Activated CD4-positive, alpha-beta memory T cell treated with anti-CD3 and anti-CD28 coated beads for 36 hours (primary cell): ENCODE measurements around the gene NFKBIE. TPM values are rescaled to one million over a fixed set of nuclear protein-coding genes. Genes with fewer than 3 reads are reported as not detected.

ENCODE experiments used
- CTCF ChIA-PET: fragments of 350-600 bp; sonication (Branson Sonifier 250); formaldehyde crosslinking; loops from one replicate; lab custom pipeline; 2021; ENCODE audit warnings: antibody characterized with exemption, inconsistent platforms; lab: Charles Lee
- POLR2A ChIA-PET: fragments of 350-600 bp; sonication (Branson Sonifier 250); formaldehyde crosslinking; loops from one replicate; lab custom pipeline; 2021; ENCODE audit warnings: antibody characterized with exemption; lab: Charles Lee
- DNase-seq: peaks from one replicate; pipeline ENCODE4 v3.0.0-alpha.2; 2020
- H3K27ac Mint-ChIP-seq: one replicate; pipeline ENCODE4 v1.8.0; 2021; ENCODE audit warnings: mixed read lengths
- H3K27me3 Mint-ChIP-seq: one replicate; pipeline ENCODE4 v1.8.0; 2021; ENCODE audit warnings: mixed read lengths
- H3K36me3 Mint-ChIP-seq: one replicate; pipeline ENCODE4 v1.8.0; 2021; ENCODE audit warnings: mixed read lengths
- H3K4me1 Mint-ChIP-seq: one replicate; pipeline ENCODE4 v1.8.0; 2021; ENCODE audit warnings: low read depth, mixed read lengths
- H3K4me3 Mint-ChIP-seq: one replicate; pipeline ENCODE4 v1.8.0; 2021; ENCODE audit warnings: mild to moderate bottlenecking, mixed read lengths
- H3K9me3 Mint-ChIP-seq: one replicate; pipeline ENCODE4 v1.8.0; 2021; ENCODE audit warnings: mixed read lengths
- intact Hi-C: fragments of 100-400 bp; cut with micrococcal nuclease; formaldehyde crosslinking; loops from one replicate; pipeline ENCODE4 v1.15.1; 2023
- total RNA-seq, 2 experiments: library from RNA; stranded (reverse); gene quantifications; one replicate each; pipeline ENCODE4 v1.2.3, GENCODE V29; 2021

The NFKBIE gene
- total RNA-seq, 2 experiments from 2014 or later = 24.7 to 25.1 TPM

DNA sequence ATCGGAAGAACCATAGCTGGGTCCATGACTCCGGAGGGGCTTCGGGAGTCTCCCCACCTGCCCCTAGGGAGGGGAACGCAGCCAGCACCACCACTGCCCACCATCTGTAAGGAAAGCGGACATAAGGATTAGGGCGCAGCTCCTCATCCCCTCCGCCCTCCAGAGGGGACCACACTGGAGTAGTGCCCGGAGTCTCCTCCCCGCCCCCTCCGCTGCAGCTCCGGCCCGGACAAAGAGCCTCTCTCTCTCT lies 8.7 kb downstream of the NFKBIE start:
- peaks cover 39% of the 10 kb centered on the region for H3K36me3 Mint-ChIP-seq

DNA sequence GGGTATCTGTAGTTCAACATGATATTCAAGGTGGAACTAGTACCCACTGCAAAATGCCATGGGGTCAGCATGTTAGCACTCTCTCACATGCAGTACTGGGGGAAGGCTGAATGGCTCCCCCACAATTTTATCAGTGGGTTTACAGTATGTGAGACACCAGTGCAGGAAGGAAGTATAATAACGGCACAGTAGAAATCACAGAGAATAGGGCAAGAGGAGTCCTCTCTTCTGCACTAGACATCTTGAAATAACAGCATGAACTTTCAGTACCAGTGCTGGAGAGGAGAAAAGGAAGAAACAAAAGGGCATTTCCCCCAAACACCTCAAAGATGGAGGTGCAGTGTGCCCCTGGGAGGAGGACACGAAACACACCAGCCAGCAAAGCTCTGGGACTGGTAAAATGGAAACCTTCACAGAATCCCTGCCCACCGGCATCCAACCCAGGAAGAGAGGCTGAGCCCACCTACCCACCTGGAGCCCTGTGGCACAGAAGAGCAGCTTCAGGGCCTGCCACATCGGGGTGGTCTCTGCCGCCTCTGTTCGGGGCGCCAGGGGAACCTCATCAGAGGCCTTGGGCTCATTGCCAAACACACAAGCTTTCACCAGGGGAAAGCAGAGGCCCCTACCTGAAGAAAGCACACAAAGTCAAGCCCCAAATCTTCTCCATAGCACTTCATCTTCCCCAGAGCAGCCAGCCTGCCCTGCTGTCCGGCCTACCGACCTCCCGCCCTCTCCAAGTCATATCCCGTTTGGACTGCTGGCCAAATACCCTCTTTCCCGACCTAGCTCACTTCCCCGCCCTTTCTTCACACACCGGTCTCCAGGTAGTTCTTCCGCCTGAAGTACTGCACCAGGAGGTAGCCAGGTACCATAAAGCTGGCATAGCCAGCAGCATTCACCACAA lies 9.2 kb downstream of the NFKBIE start:
- peaks cover 44% of the 10 kb centered on the region for H3K36me3 Mint-ChIP-seq
- ChIA-PET POLR2A (interaction anchor here (0.5 to 7.5 kb wide), 16 partner anchors 8 to 132 kb away, joined by 3 to 139 read pairs (median 5); partner anchors contain the start of genes CDC5L, HSP90AB1 and SLC29A1), CTCF (interaction anchor here (0.7 to 4.5 kb wide), 23 partner anchors 8 to 531 kb away, joined by 3 to 49 read pairs (median 5); partner anchors contain the start of genes AARS2, HSP90AB1 and SLC29A1)
- intact Hi-C loops = no loop called here
- no peaks in the 10 kb centered on the region for H3K9me3 Mint-ChIP-seq
- no peaks in the 10 kb centered on the region for H3K27me3 Mint-ChIP-seq
- H3K27ac Mint-ChIP-seq = peak overlapping the region; percentile 79
- peaks cover 60% of the 10 kb centered on the region for H3K4me1 Mint-ChIP-seq
- no peak for DNase-seq
- peak overlapping the region; percentile 76 for H3K4me3 Mint-ChIP-seq

More for the DNA sequence above, 8.7 kb downstream of the NFKBIE start:
- peak overlapping the region; percentile 76 for H3K4me3 Mint-ChIP-seq
- DNase-seq = no peak
- ChIA-PET POLR2A (interaction anchor here (0.8 to 7.5 kb wide), 11 partner anchors 8 to 131 kb away, joined by 3 to 139 read pairs (median 5); partner anchors contain the start of genes CDC5L, HSP90AB1 and SLC29A1), CTCF (interaction anchor here (0.7 to 4.5 kb wide), 21 partner anchors 8 to 532 kb away, joined by 3 to 49 read pairs (median 5); partner anchors contain the start of genes AARS2, HSP90AB1 and SLC29A1)
- no peaks in the 10 kb centered on the region for H3K27me3 Mint-ChIP-seq
- H3K4me1 Mint-ChIP-seq = peaks cover 57% of the 10 kb centered on the region
- intact Hi-C loops = loop anchor here (1.0 kb wide), 3 partner anchors 9 to 35 kb away; partner anchors contain the start of genes HSP90AB1 and NFKBIE
- H3K27ac Mint-ChIP-seq = peak overlapping the region; percentile 79
- H3K9me3 Mint-ChIP-seq = no peaks in the 10 kb centered on the region

DNA sequence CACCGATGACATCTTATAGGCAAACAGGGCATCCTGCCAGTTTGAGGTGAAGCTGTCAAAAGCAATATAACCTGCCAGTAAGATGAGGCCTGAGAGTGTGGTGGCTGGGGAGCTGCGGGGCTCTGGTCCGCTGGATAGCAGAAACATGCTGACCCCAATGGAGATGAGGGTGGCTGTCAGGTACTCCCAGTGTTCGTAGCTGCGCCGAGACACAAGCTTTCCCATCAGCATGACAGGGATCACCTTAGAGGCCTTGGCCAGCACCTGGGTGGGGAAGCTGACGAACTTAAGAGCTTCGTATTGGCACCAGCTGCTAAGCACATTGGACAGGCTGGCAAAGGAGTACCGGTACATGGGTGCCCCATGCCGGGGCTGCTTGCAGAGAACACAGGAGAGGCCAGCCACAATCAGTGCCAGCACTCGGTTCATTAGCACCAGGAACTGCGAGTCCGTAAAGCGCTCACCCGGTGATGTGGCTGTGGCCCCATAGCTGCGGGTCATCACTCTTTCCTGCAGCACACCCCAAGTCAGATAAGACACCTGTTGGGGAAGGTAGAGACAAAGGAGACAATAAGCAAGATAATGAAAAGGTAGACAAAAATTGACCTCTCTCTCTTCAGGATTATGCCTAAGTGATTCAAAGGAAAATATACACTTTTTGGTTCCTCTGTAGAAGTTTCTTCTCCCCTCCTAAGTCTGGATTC lies 10.1 kb downstream of the NFKBIE start:
- Mint-ChIP-seq H3K27ac (peak overlapping the region; percentile 79), H3K4me1 (peaks cover 66% of the 10 kb centered on the region), H3K4me3 (peak overlapping the region; percentile 76), H3K9me3 (no peaks in the 10 kb centered on the region), H3K27me3 (no peaks in the 10 kb centered on the region), H3K36me3 (peaks cover 48% of the 10 kb centered on the region)
- CTCF ChIA-PET = interaction anchor here (0.9 to 4.5 kb wide), 6 partner anchors 8 to 177 kb away, joined by 3 to 49 read pairs (median 16); partner anchors contain the start of genes HSP90AB1 and SLC29A1
- POLR2A ChIA-PET = interaction anchor here (0.5 to 7.5 kb wide), 9 partner anchors 9 to 132 kb away, joined by 3 to 139 read pairs (median 4); partner anchors contain the start of genes CDC5L, HSP90AB1 and TMEM63B
- no peak for DNase-seq
- intact Hi-C loops = no loop called here

DNA sequence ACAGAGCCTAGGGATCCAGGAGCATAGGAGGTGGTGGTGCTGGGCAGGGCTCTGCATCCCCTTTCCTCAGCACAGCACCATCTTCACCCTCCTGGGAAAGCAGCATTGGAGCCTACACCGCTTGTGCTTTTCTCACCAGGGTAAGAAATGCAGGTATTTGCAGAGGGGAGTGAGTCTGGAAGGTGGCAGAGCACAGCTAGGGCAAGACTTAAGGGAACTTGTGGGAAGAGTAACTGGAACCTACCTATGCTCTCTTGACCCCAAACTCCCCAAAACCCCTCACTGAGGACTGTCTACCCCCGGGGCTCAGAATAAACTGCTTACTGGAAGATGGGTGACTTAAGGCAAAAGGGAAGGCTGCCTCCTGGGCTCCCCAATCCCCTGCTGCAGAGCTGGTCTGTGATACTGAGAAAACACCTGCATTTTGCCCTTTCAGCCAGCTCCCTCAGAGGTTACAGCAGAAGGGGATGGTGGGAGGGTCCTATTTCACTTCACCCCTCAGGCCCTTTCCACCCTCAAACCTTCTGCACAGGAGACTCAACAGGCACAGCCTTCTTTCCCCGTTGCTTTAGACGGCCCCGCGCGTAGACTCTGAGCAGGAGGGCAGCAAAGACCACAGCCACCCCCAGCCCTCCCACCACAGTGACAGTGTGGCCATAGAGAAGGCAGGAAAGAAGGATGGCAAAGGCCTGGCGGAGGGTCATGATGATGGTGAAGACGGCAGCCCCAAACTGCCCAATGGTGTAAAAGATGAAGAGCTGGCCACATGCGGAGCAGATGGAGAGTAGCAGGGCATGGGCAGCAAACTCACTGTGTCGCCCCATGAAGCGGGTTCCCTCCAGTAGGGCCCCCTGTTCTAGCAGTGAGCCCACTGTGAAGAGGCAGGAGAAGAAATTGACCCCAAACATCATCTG lies 10.9 kb downstream of the NFKBIE start:
- H3K27me3 Mint-ChIP-seq = no peaks in the 10 kb centered on the region
- no peaks in the 10 kb centered on the region for H3K9me3 Mint-ChIP-seq
- H3K4me3 Mint-ChIP-seq = peak overlapping the region; percentile 0
- no peak for DNase-seq
- H3K36me3 Mint-ChIP-seq = peaks cover 55% of the 10 kb centered on the region
- intact Hi-C loops = no loop called here
- POLR2A ChIA-PET = interaction anchor here (0.6 to 7.5 kb wide), 7 partner anchors 8 to 127 kb away, joined by 3 to 139 read pairs (median 4); partner anchors contain the start of genes HSP90AB1 and TMEM63B
- H3K4me1 Mint-ChIP-seq = peaks cover 74% of the 10 kb centered on the region
- CTCF ChIA-PET = interaction anchor here (0.7 to 4.5 kb wide), 7 partner anchors 10 to 82 kb away, joined by 3 to 26 read pairs (median 4); partner anchors contain the start of genes AARS2 and NFKBIE
- H3K27ac Mint-ChIP-seq = peak overlapping the region; percentile 50

DNA sequence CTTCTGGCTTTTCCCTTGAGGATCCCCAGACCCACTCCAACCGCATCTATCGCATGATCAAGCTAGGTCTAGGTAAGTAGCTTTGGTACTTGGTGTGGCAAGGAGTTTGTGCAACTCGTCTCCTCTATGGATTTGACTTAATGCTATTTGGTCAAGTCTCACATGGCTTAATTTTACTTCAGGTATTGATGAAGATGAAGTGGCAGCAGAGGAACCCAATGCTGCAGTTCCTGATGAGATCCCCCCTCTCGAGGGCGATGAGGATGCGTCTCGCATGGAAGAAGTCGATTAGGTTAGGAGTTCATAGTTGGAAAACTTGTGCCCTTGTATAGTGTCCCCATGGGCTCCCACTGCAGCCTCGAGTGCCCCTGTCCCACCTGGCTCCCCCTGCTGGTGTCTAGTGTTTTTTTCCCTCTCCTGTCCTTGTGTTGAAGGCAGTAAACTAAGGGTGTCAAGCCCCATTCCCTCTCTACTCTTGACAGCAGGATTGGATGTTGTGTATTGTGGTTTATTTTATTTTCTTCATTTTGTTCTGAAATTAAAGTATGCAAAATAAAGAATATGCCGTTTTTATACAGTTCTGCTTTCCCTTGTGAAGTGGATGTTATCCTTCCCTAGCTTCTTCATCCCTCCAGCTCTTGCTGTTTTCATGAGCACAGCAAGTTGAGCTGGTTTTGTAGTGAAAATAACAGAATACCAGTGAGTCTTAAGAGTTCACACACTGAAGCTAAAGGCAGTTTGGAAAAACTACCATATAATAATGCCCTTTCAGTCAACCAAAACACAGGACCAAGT lies 11.8 kb downstream of the NFKBIE start:
- CTCF ChIA-PET = interaction anchor here (0.7 to 4.5 kb wide), 7 partner anchors 9 to 81 kb away, joined by 3 to 26 read pairs (median 4); partner anchors contain the start of genes AARS2 and NFKBIE
- Mint-ChIP-seq H3K27me3 (no peaks in the 10 kb centered on the region), H3K4me1 (peaks cover 82% of the 10 kb centered on the region), H3K36me3 (peaks cover 63% of the 10 kb centered on the region), H3K4me3 (no peak overlapping the region), H3K9me3 (no peaks in the 10 kb centered on the region), H3K27ac (peak overlapping the region; percentile 26)
- intact Hi-C loops = loop anchor here (1.0 kb wide), 2 partner anchors 32 to 81 kb away; no protein-coding TSS in a partner anchor
- POLR2A ChIA-PET = interaction anchor here (1.1 to 7.5 kb wide), 4 partner anchors 7 to 133 kb away, joined by 3 to 139 read pairs (median 5); partner anchors contain the start of gene HSP90AB1
- DNase-seq = peak; percentile 76

DNA sequence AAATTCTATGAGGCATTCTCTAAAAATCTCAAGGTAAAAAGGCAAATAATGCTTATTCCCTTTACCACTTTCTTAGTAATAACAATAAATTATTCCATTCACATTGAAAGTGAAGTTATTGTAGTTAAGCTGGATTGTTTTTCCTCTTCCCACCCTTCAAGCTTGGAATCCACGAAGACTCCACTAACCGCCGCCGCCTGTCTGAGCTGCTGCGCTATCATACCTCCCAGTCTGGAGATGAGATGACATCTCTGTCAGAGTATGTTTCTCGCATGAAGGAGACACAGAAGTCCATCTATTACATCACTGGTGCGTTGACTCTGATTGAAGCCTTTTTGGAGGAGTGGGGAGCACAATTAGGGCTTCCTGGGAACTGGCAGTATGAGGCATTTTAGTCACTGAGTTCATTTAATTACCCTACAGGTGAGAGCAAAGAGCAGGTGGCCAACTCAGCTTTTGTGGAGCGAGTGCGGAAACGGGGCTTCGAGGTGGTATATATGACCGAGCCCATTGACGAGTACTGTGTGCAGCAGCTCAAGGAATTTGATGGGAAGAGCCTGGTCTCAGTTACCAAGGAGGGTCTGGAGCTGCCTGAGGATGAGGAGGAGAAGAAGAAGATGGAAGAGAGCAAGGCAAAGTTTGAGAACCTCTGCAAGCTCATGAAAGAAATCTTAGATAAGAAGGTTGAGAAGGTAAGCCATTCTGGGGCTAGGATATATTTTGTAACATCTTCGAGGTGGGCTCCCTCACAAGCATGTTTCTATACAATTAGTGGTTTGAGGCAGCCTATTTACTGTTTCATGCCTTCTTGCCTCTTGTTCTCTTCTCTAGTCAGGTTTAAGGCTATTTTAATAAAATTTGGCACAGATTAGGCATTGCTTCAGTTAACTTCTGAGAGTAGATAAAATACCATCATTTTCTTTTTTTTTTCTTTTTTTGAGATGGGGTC lies 13.5 kb downstream of the NFKBIE start:
- peak overlapping the region; percentile 99 for H3K27ac Mint-ChIP-seq
- H3K9me3 Mint-ChIP-seq = no peaks in the 10 kb centered on the region
- intact Hi-C loops = no loop called here
- CTCF ChIA-PET = interaction anchor here (0.7 to 1.7 kb wide), 6 partner anchors 10 to 61 kb away, joined by 3 to 4 read pairs (median 4); partner anchors contain the start of genes AARS2 and SLC29A1
- POLR2A ChIA-PET = interaction anchor here (0.6 to 1.0 kb wide), 2 partner anchors 10 to 614 kb away, joined by 3 to 4 read pairs; no protein-coding TSS in a partner anchor
- H3K27me3 Mint-ChIP-seq = peaks cover 2% of the 10 kb centered on the region
- H3K4me1 Mint-ChIP-seq = peaks cover 76% of the 10 kb centered on the region
- H3K36me3 Mint-ChIP-seq = peaks cover 79% of the 10 kb centered on the region
- peak overlapping the region; percentile 18 for H3K4me3 Mint-ChIP-seq
- no peak for DNase-seq

DNA sequence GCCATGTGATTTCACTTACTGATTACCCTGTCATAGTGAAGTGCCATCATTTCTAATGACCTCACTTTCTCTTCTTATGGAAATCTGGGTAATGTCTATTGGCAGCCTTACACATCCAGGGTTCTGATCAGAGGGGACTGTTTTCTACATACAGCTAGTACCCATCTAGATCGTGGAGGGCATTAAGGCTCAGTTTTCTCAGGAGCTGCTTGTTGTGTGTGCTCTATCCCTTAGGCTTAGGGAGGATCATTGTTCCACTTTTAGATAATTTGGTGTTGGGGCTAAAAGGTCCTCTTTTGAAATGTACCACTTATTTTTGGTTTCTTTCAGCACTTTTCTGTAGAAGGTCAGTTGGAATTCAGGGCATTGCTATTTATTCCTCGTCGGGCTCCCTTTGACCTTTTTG lies 14.6 kb downstream of the NFKBIE start:
- ChIA-PET CTCF (interaction anchor here (0.7 to 1.7 kb wide), 3 partner anchors 11 to 62 kb away, joined by 3 to 4 read pairs (median 3); partner anchors contain the start of genes AARS2 and SLC29A1), POLR2A (no interaction called here)
- no peaks in the 10 kb centered on the region for H3K9me3 Mint-ChIP-seq
- no peak for DNase-seq
- peak overlapping the region; percentile 99 for H3K27ac Mint-ChIP-seq
- H3K36me3 Mint-ChIP-seq = peaks cover 82% of the 10 kb centered on the region
- peaks cover 4% of the 10 kb centered on the region for H3K27me3 Mint-ChIP-seq
- intact Hi-C loops = no loop called here
- peaks cover 68% of the 10 kb centered on the region for H3K4me1 Mint-ChIP-seq
- peak overlapping the region; percentile 25 for H3K4me3 Mint-ChIP-seq

DNA sequence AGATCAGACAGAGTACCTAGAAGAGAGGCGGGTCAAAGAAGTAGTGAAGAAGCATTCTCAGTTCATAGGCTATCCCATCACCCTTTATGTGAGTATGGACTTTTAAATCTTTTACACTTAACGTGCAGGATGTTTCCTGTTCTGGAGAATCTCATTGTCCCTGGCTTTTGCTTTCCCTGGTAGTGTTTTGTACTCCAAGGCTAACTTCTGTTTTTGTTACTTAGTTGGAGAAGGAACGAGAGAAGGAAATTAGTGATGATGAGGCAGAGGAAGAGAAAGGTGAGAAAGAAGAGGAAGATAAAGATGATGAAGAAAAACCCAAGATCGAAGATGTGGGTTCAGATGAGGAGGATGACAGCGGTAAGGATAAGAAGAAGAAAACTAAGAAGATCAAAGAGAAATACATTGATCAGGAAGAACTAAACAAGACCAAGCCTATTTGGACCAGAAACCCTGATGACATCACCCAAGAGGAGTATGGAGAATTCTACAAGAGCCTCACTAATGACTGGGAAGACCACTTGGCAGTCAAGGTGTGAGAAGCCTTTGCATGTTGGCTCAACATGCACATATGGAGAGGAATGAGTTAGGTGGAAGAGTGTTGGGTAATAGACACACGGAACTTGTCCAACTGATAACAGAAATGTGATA lies 15.2 kb downstream of the NFKBIE start:
- POLR2A ChIA-PET = interaction anchor here (4.8 to 5.0 kb wide), 2 partner anchors 12 to 13 kb away, joined by 42 to 79 read pairs; no protein-coding TSS in a partner anchor
- no peak for DNase-seq
- no peaks in the 10 kb centered on the region for H3K9me3 Mint-ChIP-seq
- H3K4me1 Mint-ChIP-seq = peaks cover 68% of the 10 kb centered on the region
- H3K27me3 Mint-ChIP-seq = peaks cover 4% of the 10 kb centered on the region
- peak overlapping the region; percentile 96 for H3K4me3 Mint-ChIP-seq
- CTCF ChIA-PET = no interaction called here
- intact Hi-C loops = no loop called here
- H3K27ac Mint-ChIP-seq = peak overlapping the region; percentile 99
- peaks cover 82% of the 10 kb centered on the region for H3K36me3 Mint-ChIP-seq
